GM21447 (cell line): ENCODE measurements around the gene TSSK2.
"Not testable (repeated sequence)": the region's sequence is repeated elsewhere in the genome, so short reads cannot be mapped to it uniquely, and the experiment has no call there.

Experiments
- ATAC-seq: cut with Tn5 transposase; IDR thresholded peaks from one replicate; pipeline ENCODE4 v1.9.1; 2021; ENCODE audit not compliant: unreplicated experiment

Gene TSSK2

DNA sequence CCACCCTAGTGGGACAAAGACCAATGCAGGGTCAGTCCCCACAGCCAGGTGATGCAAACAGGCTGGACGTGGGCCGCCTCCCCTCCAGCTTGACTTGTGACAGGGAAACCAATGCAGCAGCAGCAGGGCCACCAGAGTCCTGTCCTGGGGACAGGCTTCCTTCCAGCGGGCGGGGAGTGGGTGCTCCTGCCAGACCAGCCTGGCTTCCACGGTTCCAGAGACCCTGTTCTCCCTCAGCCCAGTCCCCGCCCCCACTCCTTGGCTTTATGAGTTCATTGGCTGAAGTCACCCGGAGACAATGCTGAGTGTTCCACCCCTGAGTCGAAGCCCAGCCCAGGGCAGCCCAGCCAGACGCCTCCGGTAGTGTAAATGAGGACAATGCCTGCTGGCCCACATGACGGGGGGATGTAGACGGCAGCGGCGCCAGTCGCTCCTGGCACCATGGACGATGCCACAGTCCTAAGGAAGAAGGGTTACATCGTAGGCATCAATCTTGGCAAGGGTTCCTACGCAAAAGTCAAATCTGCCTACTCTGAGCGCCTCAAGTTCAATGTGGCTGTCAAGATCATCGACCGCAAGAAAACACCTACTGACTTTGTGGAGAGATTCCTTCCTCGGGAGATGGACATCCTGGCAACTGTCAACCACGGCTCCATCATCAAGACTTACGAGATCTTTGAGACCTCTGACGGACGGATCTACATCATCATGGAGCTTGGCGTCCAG lies at the start of gene TSSK2:
Gene TSSK2 (plus strand): TSS at position 350 of the 726 bp plus-strand sequence. CDS start 92 bp downstream, at position 442.
- ATAC-seq, result no peak

DNA sequence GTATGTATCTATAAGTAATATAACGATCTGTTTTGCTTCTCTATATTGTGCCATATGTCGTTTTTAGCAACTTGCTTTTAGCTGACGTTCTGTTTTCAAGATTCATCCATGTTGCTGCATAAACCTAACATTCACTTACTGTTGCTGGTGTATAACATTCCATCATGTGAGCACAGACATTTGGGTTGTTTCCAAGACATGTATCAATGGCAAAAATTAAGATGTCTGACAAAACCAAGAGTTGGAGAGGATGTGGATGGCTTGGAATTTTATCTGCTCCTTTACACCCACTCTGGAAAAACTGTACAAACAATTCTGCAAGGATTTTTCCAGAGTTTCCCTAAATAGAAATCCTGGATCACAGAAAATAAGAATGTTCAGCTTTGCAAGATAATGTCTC lies 49.8 kb upstream of the TSSK2 start:
- no peak for ATAC-seq

DNA sequence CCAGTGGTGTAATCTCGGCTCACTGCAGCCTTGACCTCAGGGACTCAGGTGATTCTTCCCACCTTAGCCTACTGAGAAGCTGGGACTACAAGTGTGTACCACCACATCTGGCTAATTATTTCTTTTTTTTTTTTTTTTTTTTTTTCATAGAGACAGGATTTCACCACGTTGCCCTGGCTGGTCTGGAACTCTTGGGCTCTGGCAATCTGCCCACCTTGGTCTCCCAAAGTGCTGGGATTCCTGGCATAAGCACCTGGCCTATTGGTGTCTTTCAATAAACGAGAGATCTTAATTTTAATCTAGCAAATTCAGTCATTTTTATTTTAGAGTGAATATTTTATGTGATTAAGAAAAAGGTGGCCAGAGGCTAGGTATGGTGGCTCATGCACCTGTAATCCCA lies 49.0 kb upstream of the TSSK2 start:
- ATAC-seq, result no peak

DNA sequence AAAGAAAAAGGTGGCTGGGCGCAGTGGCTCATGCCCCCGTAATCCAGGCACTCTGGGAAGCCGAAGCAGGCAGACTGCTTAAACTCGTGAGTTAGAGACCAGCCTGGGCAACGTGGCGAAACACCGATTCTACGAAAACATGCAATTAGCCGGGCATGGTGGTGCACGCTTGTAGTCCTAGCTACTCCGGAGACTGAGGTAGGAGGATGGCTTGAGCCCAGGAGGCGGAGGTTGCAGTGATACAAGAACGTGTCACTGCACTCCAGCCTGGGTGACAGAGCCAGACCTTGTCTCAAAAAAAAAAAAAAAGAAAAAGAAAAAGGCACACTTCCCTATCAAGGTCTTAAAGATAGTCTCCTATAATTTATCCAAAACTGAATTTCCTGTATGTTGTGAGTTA lies 48.3 kb upstream of the TSSK2 start:
- no peak for ATAC-seq

GRCh38 chr22:19084126-19084525 lies 47.0 kb upstream of the TSSK2 start:
- ATAC-seq, result not testable (repeated sequence)

GRCh38 chr22:19084586-19084985 lies 46.5 kb upstream of the TSSK2 start:
- ATAC-seq, result not testable (repeated sequence)

- peak; percentile 19 for ATAC-seq
These were observed 45.8 kb upstream of the TSSK2 start for GRCh38 chr22:19085233-19085718.

DNA sequence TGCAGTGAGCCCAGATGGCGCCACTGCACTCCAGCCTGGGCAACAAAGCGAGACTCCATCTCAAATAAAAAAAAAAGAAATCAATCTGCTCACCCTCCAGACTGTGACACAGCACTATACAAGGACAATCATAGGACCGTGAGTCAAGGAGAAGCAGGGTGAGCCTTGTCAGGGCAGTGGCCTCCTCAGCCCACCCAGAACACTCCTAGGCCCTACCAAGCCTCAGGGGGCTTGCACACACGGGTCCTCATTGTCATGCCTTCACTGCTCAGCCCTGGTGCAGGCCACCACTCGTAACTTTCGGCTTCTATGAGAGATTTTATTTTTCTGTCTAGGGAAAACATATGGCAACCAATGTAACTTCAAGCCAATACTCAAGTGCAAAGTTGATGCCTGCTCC lies 44.7 kb upstream of the TSSK2 start:
- ATAC-seq, result no peak

GRCh38 chr22:19086896-19087295 lies 44.2 kb upstream of the TSSK2 start:
- ATAC-seq, result no peak

DNA sequence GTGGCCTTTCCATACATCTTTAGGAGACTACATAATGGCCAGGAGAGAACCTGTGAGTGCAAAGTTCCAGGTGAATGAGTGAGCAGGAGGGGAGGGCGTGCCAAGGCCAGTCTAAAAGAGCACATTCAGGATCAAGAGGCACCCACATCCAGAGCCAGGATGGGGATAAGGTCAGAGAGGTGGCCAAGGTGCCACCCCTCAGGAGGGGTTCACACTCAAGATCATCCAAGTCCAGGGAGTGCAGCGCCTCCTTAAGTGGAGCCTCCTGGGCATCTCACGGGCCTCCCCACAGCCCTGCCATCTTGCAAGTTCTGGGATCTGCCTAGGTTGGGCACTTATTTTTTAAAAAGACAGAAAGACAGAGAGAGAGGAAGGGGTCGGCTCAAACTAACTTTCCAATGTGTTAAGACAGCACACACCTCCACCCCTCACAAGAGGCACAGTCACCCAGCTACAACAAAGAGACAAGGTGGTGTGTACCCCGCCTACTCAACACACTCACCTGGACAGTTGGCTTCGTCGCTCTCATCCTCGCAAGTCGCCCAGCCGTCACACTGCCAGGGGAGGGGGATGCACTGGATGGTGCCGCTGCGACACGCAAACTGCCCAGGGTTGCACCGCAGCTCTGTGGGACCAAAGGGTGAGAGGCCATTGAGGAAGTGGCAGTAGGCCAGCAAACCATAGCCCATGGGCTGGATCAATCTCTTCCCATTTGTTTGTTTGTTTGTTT lies 42.1 kb upstream of the TSSK2 start:
- ATAC-seq, result no peak

DNA sequence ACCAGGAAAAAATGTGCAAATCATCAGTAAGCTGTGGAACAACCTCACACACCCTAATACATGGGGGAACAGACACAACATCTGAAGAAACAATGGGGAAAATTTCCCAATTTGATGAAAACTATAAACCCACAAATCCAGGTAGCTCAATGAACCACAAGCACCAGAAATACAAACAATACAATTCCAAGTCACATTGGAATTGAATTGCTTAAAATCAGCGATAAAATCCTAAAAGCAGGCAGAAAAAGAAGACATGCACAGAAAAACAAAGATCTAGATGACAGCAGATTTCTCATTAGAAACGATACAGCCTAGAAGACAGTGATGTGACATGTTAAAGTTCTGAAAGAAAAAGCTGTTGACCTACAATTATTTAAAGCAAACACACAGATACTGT lies 40.9 kb upstream of the TSSK2 start:
- ATAC-seq, result no peak

- ATAC-seq, result no peak
These were observed 40.5 kb upstream of the TSSK2 start for GRCh38 chr22:19090586-19091127.

DNA sequence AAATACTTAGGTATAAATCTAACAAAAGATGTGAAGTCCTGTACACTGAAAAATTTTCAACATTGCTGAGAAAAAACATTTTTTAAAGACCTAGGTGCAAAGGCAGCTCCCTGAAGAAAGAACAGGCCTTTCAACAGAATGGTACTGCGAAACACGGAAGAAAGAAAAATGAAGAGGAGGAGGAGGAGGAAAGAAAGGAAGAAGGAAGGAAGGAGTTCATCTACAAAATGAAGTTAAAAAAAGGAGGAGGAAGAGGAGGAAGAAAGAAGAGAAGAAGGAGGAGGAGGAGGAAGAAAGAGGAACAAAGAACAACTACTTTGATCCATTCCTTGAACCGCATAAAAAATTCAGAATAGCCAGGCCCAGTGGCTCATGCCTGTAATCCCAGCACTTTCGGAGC lies 38.4 kb upstream of the TSSK2 start:
- no peak for ATAC-seq

DNA sequence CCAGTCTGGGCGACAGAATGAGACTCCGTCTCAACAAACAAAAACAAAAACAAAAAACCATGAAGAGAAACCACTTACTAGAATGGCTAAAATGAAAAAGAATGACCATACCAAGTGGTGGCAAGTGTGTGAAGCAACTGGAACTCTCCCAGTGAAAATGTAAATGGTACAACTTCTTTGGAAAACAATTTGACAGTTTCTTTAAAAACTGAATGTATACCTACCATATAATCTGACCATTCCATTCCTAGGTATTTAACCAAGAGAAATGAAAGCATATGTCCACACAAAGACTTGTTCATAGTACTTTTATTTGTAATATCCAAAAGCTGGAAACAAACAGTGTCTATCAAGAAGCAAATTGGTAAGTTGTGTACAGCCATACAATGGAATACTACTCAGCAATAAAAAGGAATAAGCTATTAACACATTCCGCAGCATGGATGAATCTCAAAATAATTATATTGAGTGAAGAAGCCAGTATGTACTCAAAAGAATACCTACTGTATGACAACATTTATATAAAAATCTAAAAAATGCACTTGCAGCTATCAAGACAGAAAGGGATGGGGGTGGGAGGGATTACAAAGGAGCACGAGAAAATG lies 36.6 kb upstream of the TSSK2 start:
- no peak for ATAC-seq

- no peak for ATAC-seq
These were observed 34.6 kb upstream of the TSSK2 start for GRCh38 chr22:19096555-19096954.

GRCh38 chr22:19097518-19097917 lies 33.6 kb upstream of the TSSK2 start:
- ATAC-seq, result no peak

DNA sequence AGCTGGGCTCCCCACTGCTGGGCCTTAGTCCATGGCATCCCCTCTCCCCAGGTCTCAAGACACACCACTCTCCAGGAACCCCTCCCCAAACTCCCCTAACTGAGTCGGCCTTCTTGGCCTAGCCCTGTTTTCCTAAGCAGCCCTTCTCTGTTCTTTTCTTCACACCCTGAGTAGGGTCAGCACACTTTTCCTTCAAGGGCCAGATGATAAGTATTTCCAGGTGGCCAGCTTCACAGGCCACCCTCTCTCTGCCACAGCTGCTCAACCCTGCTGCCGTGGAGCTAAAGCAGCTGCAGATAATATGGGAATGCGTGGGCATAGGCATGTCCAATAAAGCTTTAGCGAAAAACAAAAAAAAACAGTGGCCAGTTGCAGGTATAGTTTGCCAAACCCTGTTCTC lies 33.0 kb upstream of the TSSK2 start:
- ATAC-seq, result no peak

- ATAC-seq, result no peak
These were observed 27.0 kb upstream of the TSSK2 start for GRCh38 chr22:19103880-19104821.

DNA sequence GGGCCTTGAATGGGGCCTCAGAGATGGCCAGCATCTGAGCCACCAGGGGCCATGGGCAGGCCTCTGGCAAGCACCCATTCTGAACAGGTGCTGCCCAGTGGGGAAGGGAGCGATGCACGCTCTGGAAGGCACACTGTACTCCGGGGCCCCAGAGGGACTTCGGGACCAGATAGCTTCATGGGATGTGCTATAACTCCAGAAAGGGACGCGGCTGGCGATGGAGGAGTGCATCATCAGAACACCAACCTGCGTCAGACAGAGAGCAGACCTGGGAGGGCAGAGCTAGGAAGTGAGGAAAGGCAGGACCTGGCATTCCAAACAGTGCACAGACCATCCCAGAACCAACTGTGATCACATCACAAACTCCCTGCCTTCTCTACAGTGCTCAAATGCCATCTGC lies 25.7 kb upstream of the TSSK2 start:
- no peak for ATAC-seq
